ENCODE data around the gene HCFC2. TPM values are rescaled to one million over a fixed set of nuclear protein-coding genes. Genes with fewer than 3 reads are reported as not detected.

Gene HCFC2
- total RNA-seq, 2 donors from 2014 or later, result 2.2 to 3.4 TPM

GRCh38 chr12:104152685-104153241 lies 88.4 kb downstream of the HCFC2 start:
- H3K4me1 ChIP-seq (ENCODE audit: control insufficient read depth, insufficient read depth, low read length), result peaks cover 12% of the 10 kb centered on the region
- peaks cover 20% of the 10 kb centered on the region for H3K27me3 Mint-ChIP-seq (ENCODE audit: insufficient read depth)

DNA sequence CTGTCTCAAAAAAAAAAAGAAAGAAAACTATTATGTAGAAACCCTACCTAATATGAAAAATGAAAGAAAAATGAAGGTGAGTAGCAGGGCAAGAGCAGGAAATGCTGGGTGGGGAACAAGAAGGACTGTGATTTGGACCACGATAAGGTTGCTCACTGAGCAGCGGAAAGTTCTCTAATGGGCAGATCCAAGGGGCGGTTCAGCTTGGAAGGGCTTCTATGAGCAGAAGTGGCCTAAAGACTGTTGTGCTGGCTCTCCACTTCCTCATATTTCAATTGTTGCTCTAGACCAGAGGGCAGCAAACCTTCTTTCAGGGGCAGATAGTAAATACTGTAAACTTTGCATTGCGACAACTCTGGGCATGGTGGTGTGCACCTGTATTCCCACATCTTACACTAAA lies 90.0 kb downstream of the HCFC2 start:
- Mint-ChIP-seq H3K27me3 (ENCODE audit: insufficient read depth) (peaks cover 28% of the 10 kb centered on the region), H3K9me3 (peaks cover 3% of the 10 kb centered on the region), H3K4me1 (peaks cover 26% of the 10 kb centered on the region), H3K4me3 (no peak overlapping the region), H3K27ac (no peak overlapping the region), H3K36me3 (ENCODE audit: low read depth) (no peaks in the 10 kb centered on the region)
- 97 to 98% methylated on average over 4 of the region's 4 CpGs for WGBS, 2 experiments (ENCODE audit: insufficient coverage in 1 of 2, insufficient read length in 1 of 2)
- H3K27me3 ChIP-seq (ENCODE audit: control insufficient read depth, insufficient read depth, low read length, poor library complexity, severe bottlenecking), result no peaks in the 10 kb centered on the region
- no peaks in the 10 kb centered on the region for H3K9me3 ChIP-seq (ENCODE audit: control insufficient read depth, low read length)
- peaks cover 12% of the 10 kb centered on the region for H3K4me1 ChIP-seq (ENCODE audit: control insufficient read depth, insufficient read depth, low read length)
- H3K4me3 ChIP-seq (ENCODE audit: low read length), result peak overlapping the region; percentile 32
- DNase-seq, result no peak
- no peak overlapping the region for H3K9ac ChIP-seq (ENCODE audit: extremely low read depth, low read length, poor library complexity, severe bottlenecking)
- TF ChIP-seq, protein P1, sequence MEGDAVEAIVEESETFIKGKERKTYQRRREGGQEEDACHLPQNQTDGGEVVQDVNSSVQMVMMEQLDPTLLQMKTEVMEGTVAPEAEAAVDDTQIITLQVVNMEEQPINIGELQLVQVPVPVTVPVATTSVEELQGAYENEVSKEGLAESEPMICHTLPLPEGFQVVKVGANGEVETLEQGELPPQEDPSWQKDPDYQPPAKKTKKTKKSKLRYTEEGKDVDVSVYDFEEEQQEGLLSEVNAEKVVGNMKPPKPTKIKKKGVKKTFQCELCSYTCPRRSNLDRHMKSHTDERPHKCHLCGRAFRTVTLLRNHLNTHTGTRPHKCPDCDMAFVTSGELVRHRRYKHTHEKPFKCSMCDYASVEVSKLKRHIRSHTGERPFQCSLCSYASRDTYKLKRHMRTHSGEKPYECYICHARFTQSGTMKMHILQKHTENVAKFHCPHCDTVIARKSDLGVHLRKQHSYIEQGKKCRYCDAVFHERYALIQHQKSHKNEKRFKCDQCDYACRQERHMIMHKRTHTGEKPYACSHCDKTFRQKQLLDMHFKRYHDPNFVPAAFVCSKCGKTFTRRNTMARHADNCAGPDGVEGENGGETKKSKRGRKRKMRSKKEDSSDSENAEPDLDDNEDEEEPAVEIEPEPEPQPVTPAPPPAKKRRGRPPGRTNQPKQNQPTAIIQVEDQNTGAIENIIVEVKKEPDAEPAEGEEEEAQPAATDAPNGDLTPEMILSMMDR (conservative IDR thresholded peaks at IDR 0.05), result no peak
- H3K36me3 ChIP-seq (ENCODE audit: control insufficient read depth, insufficient read depth, low read length), result no peaks in the 10 kb centered on the region
- no peak overlapping the region for H3K27ac ChIP-seq (ENCODE audit: low read depth, low read length)

More at GRCh38 chr12:104152685-104153241, 88.4 kb downstream of the HCFC2 start:
- Mint-ChIP-seq H3K9me3 (peaks cover 1% of the 10 kb centered on the region), H3K4me3 (no peak overlapping the region), H3K27ac (no peak overlapping the region), H3K36me3 (ENCODE audit: low read depth) (no peaks in the 10 kb centered on the region), H3K4me1 (peaks cover 31% of the 10 kb centered on the region)
- no peak overlapping the region for H3K27ac ChIP-seq (ENCODE audit: low read depth, low read length)
- no peak overlapping the region for H3K4me3 ChIP-seq (ENCODE audit: low read length)
- H3K27me3 ChIP-seq (ENCODE audit: control insufficient read depth, insufficient read depth, low read length, poor library complexity, severe bottlenecking), result no peaks in the 10 kb centered on the region
- TF ChIP-seq, protein P1 (conservative IDR thresholded peaks at IDR 0.05), result peak; percentile 51
- no peak overlapping the region for H3K9ac ChIP-seq (ENCODE audit: extremely low read depth, low read length, poor library complexity, severe bottlenecking)
- peak; percentile 56 for DNase-seq
- H3K9me3 ChIP-seq (ENCODE audit: control insufficient read depth, low read length), result no peaks in the 10 kb centered on the region
- H3K36me3 ChIP-seq (ENCODE audit: control insufficient read depth, insufficient read depth, low read length), result no peaks in the 10 kb centered on the region

- H3K36me3 ChIP-seq (ENCODE audit: control insufficient read depth, insufficient read depth, low read length), result no peaks in the 10 kb centered on the region
- peaks cover 12% of the 10 kb centered on the region for H3K4me1 ChIP-seq (ENCODE audit: control insufficient read depth, insufficient read depth, low read length)
- no peak overlapping the region for H3K9ac ChIP-seq (ENCODE audit: extremely low read depth, low read length, poor library complexity, severe bottlenecking)
- peak; percentile 65 for DNase-seq
- H3K36me3 Mint-ChIP-seq (ENCODE audit: low read depth), result no peaks in the 10 kb centered on the region
- H3K27ac Mint-ChIP-seq, result no peak overlapping the region
- 49% methylated on average over 2 of the region's 2 CpGs; no CpG with 5 or more reads in 1 of the 2 experiments for WGBS, 2 experiments (ENCODE audit: insufficient coverage in 1 of 2, insufficient read length in 1 of 2)
- H3K9me3 ChIP-seq (ENCODE audit: control insufficient read depth, low read length), result no peaks in the 10 kb centered on the region
- H3K4me1 Mint-ChIP-seq, result peaks cover 22% of the 10 kb centered on the region
- H3K27me3 ChIP-seq (ENCODE audit: control insufficient read depth, insufficient read depth, low read length, poor library complexity, severe bottlenecking), result no peaks in the 10 kb centered on the region
- H3K4me3 Mint-ChIP-seq, result no peak overlapping the region
- no peak overlapping the region for H3K27ac ChIP-seq (ENCODE audit: low read depth, low read length)
- TF ChIP-seq, protein P1 (conservative IDR thresholded peaks at IDR 0.05), result no peak
- H3K9me3 Mint-ChIP-seq, result peaks cover 3% of the 10 kb centered on the region
- H3K27me3 Mint-ChIP-seq (ENCODE audit: insufficient read depth), result peaks cover 28% of the 10 kb centered on the region
- peak overlapping the region; percentile 32 for H3K4me3 ChIP-seq (ENCODE audit: low read length)
Observed at GRCh38 chr12:104154806-104155205, 90.5 kb downstream of the HCFC2 start.

Other genes with a start within 250 kb of the HCFC2 start
- gene NT5DC3, start 223.3 kb upstream of the HCFC2 start, total RNA-seq, result 10 to 100 TPM; 24.2 to 28.3 TPM
- 1,000 to 10,000 TPM; 1,047 to 1,509 TPM for gene HSP90B1, start 134.1 kb upstream of the HCFC2 start, total RNA-seq
- 10 to 100 TPM; 53.4 to 58.1 TPM for gene TDG, start 98.7 kb upstream of the HCFC2 start, total RNA-seq
- gene GLT8D2, start 14.3 kb upstream of the HCFC2 start, total RNA-seq, result 1 to 10 TPM in 1 of 2 donors, under 1 TPM in 1; 0.69 to 1.3 TPM
- 10 to 100 TPM; 31.2 to 36.3 TPM for gene NFYB, start 73.7 kb downstream of the HCFC2 start, total RNA-seq
- 100 to 1,000 TPM in 1 of 2 donors, 10 to 100 TPM in 1; 83.4 to 144 TPM for gene TXNRD1, start 151.2 kb downstream of the HCFC2 start, total RNA-seq
- 1 to 10 TPM; 3.7 to 4.6 TPM for gene EID3, start 239.2 kb downstream of the HCFC2 start, total RNA-seq

Measured in endodermal cell (in vitro differentiated cells).